ENCODE data around the gene FAM180B. TPM values are rescaled to one million over a fixed set of nuclear protein-coding genes. Genes with fewer than 3 reads are reported as not detected.

FAM180B gene
- total and polyA plus RNA-seq, 4 donors = not detected

DNA sequence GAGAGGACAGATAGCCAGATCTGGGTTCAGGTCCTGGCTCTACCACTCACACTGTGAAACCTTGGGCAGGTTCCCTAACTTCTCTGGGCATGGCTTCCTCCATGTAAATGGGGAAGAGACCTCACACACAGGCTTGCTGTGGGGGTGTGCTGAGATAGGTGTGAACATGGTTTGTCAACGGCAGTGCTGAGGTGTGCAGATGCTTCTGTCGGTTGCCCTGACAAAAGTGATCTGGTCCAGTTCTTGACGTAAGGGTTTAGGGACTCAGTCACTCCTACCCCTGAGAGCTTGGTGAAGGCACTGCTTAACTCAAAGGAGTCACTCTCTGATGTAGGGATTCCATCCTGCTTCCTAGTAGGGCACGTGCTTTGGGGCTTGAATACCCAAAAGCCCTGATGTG is 5.8 kb downstream of the FAM180B start:
- TF ChIP-seq FOXA2 (IDR thresholded peaks at IDR 0.05) (no peak), EGR1 (IDR thresholded peaks at IDR 0.05; ENCODE audit: low read depth in 2 of 2) (no peak), NR2F2 (IDR thresholded peaks at IDR 0.05) (no peak), YY1 (IDR thresholded peaks at IDR 0.05) (no peak), HNF4A (conservative IDR thresholded peaks at IDR 0.05) (no peak), HNF4G (IDR thresholded peaks at IDR 0.05) (no peak), GABPA (IDR thresholded peaks at IDR 0.05 in 1 of 2, conservative IDR thresholded peaks at IDR 0.05 in 1 of 2) (no peak)
- TF ChIP-seq, protein P1, sequence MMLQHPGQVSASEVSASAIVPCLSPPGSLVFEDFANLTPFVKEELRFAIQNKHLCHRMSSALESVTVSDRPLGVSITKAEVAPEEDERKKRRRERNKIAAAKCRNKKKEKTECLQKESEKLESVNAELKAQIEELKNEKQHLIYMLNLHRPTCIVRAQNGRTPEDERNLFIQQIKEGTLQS (IDR thresholded peaks at IDR 0.05) = no peak
- Histone ChIP-seq H3K27ac (ENCODE audit: low read depth in 1 of 2, low read length in 2 of 2) (no peak overlapping the region), H3K4me3 (ENCODE audit: low read depth in 1 of 3, low read length in 3 of 3) (no peak overlapping the region), H3K9ac (ENCODE audit: low read depth in 1 of 2, low read length in 2 of 2) (no peak overlapping the region), H3K9me3 (ENCODE audit: control insufficient read depth in 4 of 4, low read length in 3 of 4) (peaks cover 0 to 7% (median 1%) of the 10 kb centered on the region in 4 donors), H3K4me1 (ENCODE audit: control insufficient read depth in 4 of 4, insufficient read depth in 4 of 4, low read length in 3 of 4) (peaks cover 0 to 6% (median 2%) of the 10 kb centered on the region in 4 donors), H3K27me3 (ENCODE audit: control insufficient read depth in 4 of 4, insufficient read depth in 4 of 4, low read length in 3 of 4) (peaks cover 0 to 7% (median 2%) of the 10 kb centered on the region in 4 donors), H3K36me3 (ENCODE audit: control insufficient read depth in 4 of 4, insufficient read depth in 3 of 4, low read depth in 1 of 4, low read length in 3 of 4) (no peaks in the 10 kb centered on the region)
- no peak for DNase-seq (ENCODE audit: low spot score)
- 75% methylated on average over 4 of the region's 4 CpGs for WGBS

DNA sequence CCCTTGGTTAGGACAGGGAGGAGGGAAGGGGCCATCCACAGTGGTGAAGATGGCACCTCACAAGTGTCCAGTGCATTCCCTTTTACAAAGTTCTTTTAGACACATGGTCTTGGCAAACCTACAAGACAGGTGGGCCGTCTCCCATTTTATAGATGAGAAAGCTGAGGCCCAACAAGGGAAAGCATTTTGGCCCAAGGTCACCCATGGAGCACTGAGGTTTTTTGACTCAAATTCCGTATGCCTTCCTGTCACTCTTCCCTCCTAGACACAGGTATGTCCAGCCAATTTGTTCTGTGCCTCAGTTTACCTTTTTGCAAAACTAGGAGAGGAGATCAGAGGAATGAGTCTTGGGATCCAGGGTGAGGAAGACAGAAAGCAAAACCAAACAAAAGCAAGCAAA is 6.5 kb downstream of the FAM180B start:
- no peaks in the 10 kb centered on the region for H3K36me3 ChIP-seq (ENCODE audit: control insufficient read depth in 4 of 4, insufficient read depth in 3 of 4, low read depth in 1 of 4, low read length in 3 of 4)
- no peak overlapping the region for H3K4me3 ChIP-seq (ENCODE audit: low read depth in 1 of 3, low read length in 3 of 3)
- 89% methylated on average over 2 of the region's 2 CpGs for WGBS
- no peak overlapping the region for H3K9ac ChIP-seq (ENCODE audit: low read depth in 1 of 2, low read length in 2 of 2)
- DNase-seq (ENCODE audit: low spot score) = no peak
- H3K27ac ChIP-seq (ENCODE audit: low read depth in 1 of 2, low read length in 2 of 2) = no peak overlapping the region
- H3K4me1 ChIP-seq (ENCODE audit: control insufficient read depth in 4 of 4, insufficient read depth in 4 of 4, low read length in 3 of 4) = peaks cover 0 to 6% (median 2%) of the 10 kb centered on the region in 4 donors
- TF ChIP-seq RXRA (IDR thresholded peaks at IDR 0.05) (no peak), NR2F2 (IDR thresholded peaks at IDR 0.05) (no peak), HNF4A (conservative IDR thresholded peaks at IDR 0.05) (no peak), TAF1 (conservative IDR thresholded peaks at IDR 0.05) (no peak), SP1 (IDR thresholded peaks at IDR 0.05) (no peak), FOXA2 (IDR thresholded peaks at IDR 0.05) (no peak), YY1 (IDR thresholded peaks at IDR 0.05) (no peak), FOXA1 (IDR thresholded peaks at IDR 0.05) (no peak), EGR1 (IDR thresholded peaks at IDR 0.05; ENCODE audit: low read depth in 2 of 2) (no peak), RAD21 (IDR thresholded peaks at IDR 0.05) (no peak), HNF4G (IDR thresholded peaks at IDR 0.05) (no peak), GABPA (IDR thresholded peaks at IDR 0.05 in 1 of 2, conservative IDR thresholded peaks at IDR 0.05 in 1 of 2) (no peak), JUND (IDR thresholded peaks at IDR 0.05) (no peak)
- TF ChIP-seq, protein P2, sequence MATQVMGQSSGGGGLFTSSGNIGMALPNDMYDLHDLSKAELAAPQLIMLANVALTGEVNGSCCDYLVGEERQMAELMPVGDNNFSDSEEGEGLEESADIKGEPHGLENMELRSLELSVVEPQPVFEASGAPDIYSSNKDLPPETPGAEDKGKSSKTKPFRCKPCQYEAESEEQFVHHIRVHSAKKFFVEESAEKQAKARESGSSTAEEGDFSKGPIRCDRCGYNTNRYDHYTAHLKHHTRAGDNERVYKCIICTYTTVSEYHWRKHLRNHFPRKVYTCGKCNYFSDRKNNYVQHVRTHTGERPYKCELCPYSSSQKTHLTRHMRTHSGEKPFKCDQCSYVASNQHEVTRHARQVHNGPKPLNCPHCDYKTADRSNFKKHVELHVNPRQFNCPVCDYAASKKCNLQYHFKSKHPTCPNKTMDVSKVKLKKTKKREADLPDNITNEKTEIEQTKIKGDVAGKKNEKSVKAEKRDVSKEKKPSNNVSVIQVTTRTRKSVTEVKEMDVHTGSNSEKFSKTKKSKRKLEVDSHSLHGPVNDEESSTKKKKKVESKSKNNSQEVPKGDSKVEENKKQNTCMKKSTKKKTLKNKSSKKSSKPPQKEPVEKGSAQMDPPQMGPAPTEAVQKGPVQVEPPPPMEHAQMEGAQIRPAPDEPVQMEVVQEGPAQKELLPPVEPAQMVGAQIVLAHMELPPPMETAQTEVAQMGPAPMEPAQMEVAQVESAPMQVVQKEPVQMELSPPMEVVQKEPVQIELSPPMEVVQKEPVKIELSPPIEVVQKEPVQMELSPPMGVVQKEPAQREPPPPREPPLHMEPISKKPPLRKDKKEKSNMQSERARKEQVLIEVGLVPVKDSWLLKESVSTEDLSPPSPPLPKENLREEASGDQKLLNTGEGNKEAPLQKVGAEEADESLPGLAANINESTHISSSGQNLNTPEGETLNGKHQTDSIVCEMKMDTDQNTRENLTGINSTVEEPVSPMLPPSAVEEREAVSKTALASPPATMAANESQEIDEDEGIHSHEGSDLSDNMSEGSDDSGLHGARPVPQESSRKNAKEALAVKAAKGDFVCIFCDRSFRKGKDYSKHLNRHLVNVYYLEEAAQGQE (IDR thresholded peaks at IDR 0.05) = no peak
- TF ChIP-seq, protein P1 (IDR thresholded peaks at IDR 0.05) = no peak
- TF ChIP-seq, protein P3, sequence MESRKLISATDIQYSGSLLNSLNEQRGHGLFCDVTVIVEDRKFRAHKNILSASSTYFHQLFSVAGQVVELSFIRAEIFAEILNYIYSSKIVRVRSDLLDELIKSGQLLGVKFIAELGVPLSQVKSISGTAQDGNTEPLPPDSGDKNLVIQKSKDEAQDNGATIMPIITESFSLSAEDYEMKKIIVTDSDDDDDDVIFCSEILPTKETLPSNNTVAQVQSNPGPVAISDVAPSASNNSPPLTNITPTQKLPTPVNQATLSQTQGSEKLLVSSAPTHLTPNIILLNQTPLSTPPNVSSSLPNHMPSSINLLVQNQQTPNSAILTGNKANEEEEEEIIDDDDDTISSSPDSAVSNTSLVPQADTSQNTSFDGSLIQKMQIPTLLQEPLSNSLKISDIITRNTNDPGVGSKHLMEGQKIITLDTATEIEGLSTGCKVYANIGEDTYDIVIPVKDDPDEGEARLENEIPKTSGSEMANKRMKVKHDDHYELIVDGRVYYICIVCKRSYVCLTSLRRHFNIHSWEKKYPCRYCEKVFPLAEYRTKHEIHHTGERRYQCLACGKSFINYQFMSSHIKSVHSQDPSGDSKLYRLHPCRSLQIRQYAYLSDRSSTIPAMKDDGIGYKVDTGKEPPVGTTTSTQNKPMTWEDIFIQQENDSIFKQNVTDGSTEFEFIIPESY (IDR thresholded peaks at IDR 0.05) = no peak
- TF ChIP-seq, protein P4, sequence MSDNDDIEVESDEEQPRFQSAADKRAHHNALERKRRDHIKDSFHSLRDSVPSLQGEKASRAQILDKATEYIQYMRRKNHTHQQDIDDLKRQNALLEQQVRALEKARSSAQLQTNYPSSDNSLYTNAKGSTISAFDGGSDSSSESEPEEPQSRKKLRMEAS (IDR thresholded peaks at IDR 0.05) = no peak
- TF ChIP-seq, protein P5, sequence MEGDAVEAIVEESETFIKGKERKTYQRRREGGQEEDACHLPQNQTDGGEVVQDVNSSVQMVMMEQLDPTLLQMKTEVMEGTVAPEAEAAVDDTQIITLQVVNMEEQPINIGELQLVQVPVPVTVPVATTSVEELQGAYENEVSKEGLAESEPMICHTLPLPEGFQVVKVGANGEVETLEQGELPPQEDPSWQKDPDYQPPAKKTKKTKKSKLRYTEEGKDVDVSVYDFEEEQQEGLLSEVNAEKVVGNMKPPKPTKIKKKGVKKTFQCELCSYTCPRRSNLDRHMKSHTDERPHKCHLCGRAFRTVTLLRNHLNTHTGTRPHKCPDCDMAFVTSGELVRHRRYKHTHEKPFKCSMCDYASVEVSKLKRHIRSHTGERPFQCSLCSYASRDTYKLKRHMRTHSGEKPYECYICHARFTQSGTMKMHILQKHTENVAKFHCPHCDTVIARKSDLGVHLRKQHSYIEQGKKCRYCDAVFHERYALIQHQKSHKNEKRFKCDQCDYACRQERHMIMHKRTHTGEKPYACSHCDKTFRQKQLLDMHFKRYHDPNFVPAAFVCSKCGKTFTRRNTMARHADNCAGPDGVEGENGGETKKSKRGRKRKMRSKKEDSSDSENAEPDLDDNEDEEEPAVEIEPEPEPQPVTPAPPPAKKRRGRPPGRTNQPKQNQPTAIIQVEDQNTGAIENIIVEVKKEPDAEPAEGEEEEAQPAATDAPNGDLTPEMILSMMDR (IDR thresholded peaks at IDR 0.05; ENCODE audit: low read depth, low read length, missing input control) = no peak
- H3K27me3 ChIP-seq (ENCODE audit: control insufficient read depth in 4 of 4, insufficient read depth in 4 of 4, low read length in 3 of 4) = peaks cover 0 to 7% (median 2%) of the 10 kb centered on the region in 4 donors
- H3K9me3 ChIP-seq (ENCODE audit: control insufficient read depth in 4 of 4, low read length in 3 of 4) = peaks cover 0 to 7% (median 1%) of the 10 kb centered on the region in 4 donors
